ENCODE measurements around the gene ANK3.

ANK3 gene

GRCh38 chr10:60346661-60347060, 43.0 kb downstream of the ANK3 start:
- Histone ChIP-seq H3K27me3 (ENCODE audit: control insufficient read depth in 1 of 2, insufficient read depth in 2 of 2, low read length in 2 of 2) (no peaks in the 10 kb centered on the region), H3K4me3 (ENCODE audit: low read length in 2 of 2) (no peak overlapping the region), H3K36me3 (ENCODE audit: control insufficient read depth in 2 of 2, insufficient read depth in 2 of 2, low read length in 2 of 2) (no peaks in the 10 kb centered on the region), H3K4me1 (ENCODE audit: control insufficient read depth, insufficient read depth, low read length) (no peaks in the 10 kb centered on the region), H3K9ac (ENCODE audit: low read length in 2 of 2) (no peak overlapping the region), H3K27ac (ENCODE audit: low read length) (no peak overlapping the region), H3K9me3 (ENCODE audit: control insufficient read depth in 2 of 2, low read length in 2 of 2) (no peaks in the 10 kb centered on the region)

- Histone ChIP-seq H3K9ac (ENCODE audit: low read length in 2 of 2) (no peak overlapping the region), H3K4me1 (ENCODE audit: control insufficient read depth, insufficient read depth, low read length) (no peaks in the 10 kb centered on the region), H3K27ac (ENCODE audit: low read length) (no peak overlapping the region), H3K27me3 (ENCODE audit: control insufficient read depth in 1 of 2, insufficient read depth in 2 of 2, low read length in 2 of 2) (no peaks in the 10 kb centered on the region), H3K4me3 (ENCODE audit: low read length in 2 of 2) (no peak overlapping the region), H3K36me3 (ENCODE audit: control insufficient read depth in 2 of 2, insufficient read depth in 2 of 2, low read length in 2 of 2) (no peaks in the 10 kb centered on the region), H3K9me3 (ENCODE audit: control insufficient read depth in 2 of 2, low read length in 2 of 2) (no peaks in the 10 kb centered on the region)
These were observed 46.4 kb downstream of the ANK3 start for GRCh38 chr10:60343254-60343653.

GRCh38 chr10:60341969-60342368, 47.7 kb downstream of the ANK3 start:
- Histone ChIP-seq H3K27ac (ENCODE audit: low read length) (no peak overlapping the region), H3K36me3 (ENCODE audit: control insufficient read depth in 2 of 2, insufficient read depth in 2 of 2, low read length in 2 of 2) (no peaks in the 10 kb centered on the region), H3K4me1 (ENCODE audit: control insufficient read depth, insufficient read depth, low read length) (no peaks in the 10 kb centered on the region)

GRCh38 chr10:60340973-60341372, 48.7 kb downstream of the ANK3 start:
- Histone ChIP-seq H3K36me3 (ENCODE audit: control insufficient read depth in 2 of 2, insufficient read depth in 2 of 2, low read length in 2 of 2) (no peaks in the 10 kb centered on the region), H3K9ac (ENCODE audit: low read length in 2 of 2) (no peak overlapping the region), H3K27ac (ENCODE audit: low read length) (no peak overlapping the region), H3K27me3 (ENCODE audit: control insufficient read depth in 1 of 2, insufficient read depth in 2 of 2, low read length in 2 of 2) (no peaks in the 10 kb centered on the region), H3K4me1 (ENCODE audit: control insufficient read depth, insufficient read depth, low read length) (no peaks in the 10 kb centered on the region), H3K9me3 (ENCODE audit: control insufficient read depth in 2 of 2, low read length in 2 of 2) (no peaks in the 10 kb centered on the region), H3K4me3 (ENCODE audit: low read length in 2 of 2) (no peak overlapping the region)

More at GRCh38 chr10:60341969-60342368, 47.7 kb downstream of the ANK3 start:
- H3K4me3 ChIP-seq (ENCODE audit: low read length in 2 of 2): no peak overlapping the region
- H3K9ac ChIP-seq (ENCODE audit: low read length in 2 of 2): no peak overlapping the region
- no peaks in the 10 kb centered on the region for H3K27me3 ChIP-seq (ENCODE audit: control insufficient read depth in 1 of 2, insufficient read depth in 2 of 2, low read length in 2 of 2)
- H3K9me3 ChIP-seq (ENCODE audit: control insufficient read depth in 2 of 2, low read length in 2 of 2): no peaks in the 10 kb centered on the region

GRCh38 chr10:60339757-60340156, 49.9 kb downstream of the ANK3 start:
- H3K4me1 ChIP-seq (ENCODE audit: control insufficient read depth, insufficient read depth, low read length): no peaks in the 10 kb centered on the region
- H3K27me3 ChIP-seq (ENCODE audit: control insufficient read depth in 1 of 2, insufficient read depth in 2 of 2, low read length in 2 of 2): no peaks in the 10 kb centered on the region
- no peak overlapping the region for H3K9ac ChIP-seq (ENCODE audit: low read length in 2 of 2)
- no peaks in the 10 kb centered on the region for H3K36me3 ChIP-seq (ENCODE audit: control insufficient read depth in 2 of 2, insufficient read depth in 2 of 2, low read length in 2 of 2)
- H3K9me3 ChIP-seq (ENCODE audit: control insufficient read depth in 2 of 2, low read length in 2 of 2): no peaks in the 10 kb centered on the region
- no peak overlapping the region for H3K4me3 ChIP-seq (ENCODE audit: low read length in 2 of 2)
- no peak overlapping the region for H3K27ac ChIP-seq (ENCODE audit: low read length)

- Histone ChIP-seq H3K4me1 (ENCODE audit: control insufficient read depth, insufficient read depth, low read length) (no peaks in the 10 kb centered on the region), H3K27ac (ENCODE audit: low read length) (no peak overlapping the region), H3K9ac (ENCODE audit: low read length in 2 of 2) (no peak overlapping the region), H3K36me3 (ENCODE audit: control insufficient read depth in 2 of 2, insufficient read depth in 2 of 2, low read length in 2 of 2) (no peaks in the 10 kb centered on the region), H3K9me3 (ENCODE audit: control insufficient read depth in 2 of 2, low read length in 2 of 2) (no peaks in the 10 kb centered on the region), H3K27me3 (ENCODE audit: control insufficient read depth in 1 of 2, insufficient read depth in 2 of 2, low read length in 2 of 2) (no peaks in the 10 kb centered on the region), H3K4me3 (ENCODE audit: low read length in 2 of 2) (no peak overlapping the region)
These were observed 50.9 kb downstream of the ANK3 start for GRCh38 chr10:60338786-60339185.

- H3K9me3 ChIP-seq (ENCODE audit: control insufficient read depth in 2 of 2, low read length in 2 of 2): no peaks in the 10 kb centered on the region
- H3K27ac ChIP-seq (ENCODE audit: low read length): no peak overlapping the region
- H3K4me1 ChIP-seq (ENCODE audit: control insufficient read depth, insufficient read depth, low read length): no peaks in the 10 kb centered on the region
- H3K27me3 ChIP-seq (ENCODE audit: control insufficient read depth in 1 of 2, insufficient read depth in 2 of 2, low read length in 2 of 2): no peaks in the 10 kb centered on the region
- no peak overlapping the region for H3K9ac ChIP-seq (ENCODE audit: low read length in 2 of 2)
- H3K36me3 ChIP-seq (ENCODE audit: control insufficient read depth in 2 of 2, insufficient read depth in 2 of 2, low read length in 2 of 2): no peaks in the 10 kb centered on the region
- H3K4me3 ChIP-seq (ENCODE audit: low read length in 2 of 2): no peak overlapping the region
These were observed 51.6 kb downstream of the ANK3 start for GRCh38 chr10:60338002-60338564.

GRCh38 chr10:60336901-60337630, 52.6 kb downstream of the ANK3 start:
- no peaks in the 10 kb centered on the region for H3K9me3 ChIP-seq (ENCODE audit: control insufficient read depth in 2 of 2, low read length in 2 of 2)
- no peaks in the 10 kb centered on the region for H3K4me1 ChIP-seq (ENCODE audit: control insufficient read depth, insufficient read depth, low read length)
- H3K27me3 ChIP-seq (ENCODE audit: control insufficient read depth in 1 of 2, insufficient read depth in 2 of 2, low read length in 2 of 2): no peaks in the 10 kb centered on the region
- no peaks in the 10 kb centered on the region for H3K36me3 ChIP-seq (ENCODE audit: control insufficient read depth in 2 of 2, insufficient read depth in 2 of 2, low read length in 2 of 2)
- no peak overlapping the region for H3K9ac ChIP-seq (ENCODE audit: low read length in 2 of 2)
- no peak overlapping the region for H3K4me3 ChIP-seq (ENCODE audit: low read length in 2 of 2)
- H3K27ac ChIP-seq (ENCODE audit: low read length): no peak overlapping the region

GRCh38 chr10:60335708-60336107, 54.0 kb downstream of the ANK3 start:
- Histone ChIP-seq H3K4me3 (ENCODE audit: low read length in 2 of 2) (no peak overlapping the region), H3K36me3 (ENCODE audit: control insufficient read depth in 2 of 2, insufficient read depth in 2 of 2, low read length in 2 of 2) (no peaks in the 10 kb centered on the region), H3K27ac (ENCODE audit: low read length) (no peak overlapping the region), H3K9me3 (ENCODE audit: control insufficient read depth in 2 of 2, low read length in 2 of 2) (no peaks in the 10 kb centered on the region), H3K27me3 (ENCODE audit: control insufficient read depth in 1 of 2, insufficient read depth in 2 of 2, low read length in 2 of 2) (no peaks in the 10 kb centered on the region), H3K4me1 (ENCODE audit: control insufficient read depth, insufficient read depth, low read length) (no peaks in the 10 kb centered on the region), H3K9ac (ENCODE audit: low read length in 2 of 2) (no peak overlapping the region)

- no peaks in the 10 kb centered on the region for H3K4me1 ChIP-seq (ENCODE audit: control insufficient read depth, insufficient read depth, low read length)
- H3K27ac ChIP-seq (ENCODE audit: low read length): no peak overlapping the region
These were observed 54.7 kb downstream of the ANK3 start for GRCh38 chr10:60334991-60335390.

GRCh38 chr10:60332371-60332770, 57.3 kb downstream of the ANK3 start:
- Histone ChIP-seq H3K4me1 (ENCODE audit: control insufficient read depth, insufficient read depth, low read length) (no peaks in the 10 kb centered on the region), H3K27me3 (ENCODE audit: control insufficient read depth in 1 of 2, insufficient read depth in 2 of 2, low read length in 2 of 2) (no peaks in the 10 kb centered on the region), H3K9ac (ENCODE audit: low read length in 2 of 2) (no peak overlapping the region), H3K4me3 (ENCODE audit: low read length in 2 of 2) (no peak overlapping the region), H3K9me3 (ENCODE audit: control insufficient read depth in 2 of 2, low read length in 2 of 2) (no peaks in the 10 kb centered on the region), H3K27ac (ENCODE audit: low read length) (no peak overlapping the region), H3K36me3 (ENCODE audit: control insufficient read depth in 2 of 2, insufficient read depth in 2 of 2, low read length in 2 of 2) (no peaks in the 10 kb centered on the region)

More at GRCh38 chr10:60334991-60335390, 54.7 kb downstream of the ANK3 start:
- Histone ChIP-seq H3K9ac (ENCODE audit: low read length in 2 of 2) (no peak overlapping the region), H3K4me3 (ENCODE audit: low read length in 2 of 2) (no peak overlapping the region), H3K36me3 (ENCODE audit: control insufficient read depth in 2 of 2, insufficient read depth in 2 of 2, low read length in 2 of 2) (no peaks in the 10 kb centered on the region), H3K9me3 (ENCODE audit: control insufficient read depth in 2 of 2, low read length in 2 of 2) (no peaks in the 10 kb centered on the region), H3K27me3 (ENCODE audit: control insufficient read depth in 1 of 2, insufficient read depth in 2 of 2, low read length in 2 of 2) (no peaks in the 10 kb centered on the region)
